GM19238 (cell line): ENCODE results near the gene MTREX.

Experiments used
- DNase-seq: peaks from one replicate; pipeline ENCODE4 v3.0.0; 2011; ENCODE audit warnings: low spot score; ENCODE audit not compliant: insufficient read length

The MTREX gene

GRCh38 chr5:55427157-55427556 is 119.4 kb downstream of the MTREX start:
- DNase-seq, result no peak

GRCh38 chr5:55429221-55429612 is 121.4 kb downstream of the MTREX start:
- DNase-seq, result no peak

DNA sequence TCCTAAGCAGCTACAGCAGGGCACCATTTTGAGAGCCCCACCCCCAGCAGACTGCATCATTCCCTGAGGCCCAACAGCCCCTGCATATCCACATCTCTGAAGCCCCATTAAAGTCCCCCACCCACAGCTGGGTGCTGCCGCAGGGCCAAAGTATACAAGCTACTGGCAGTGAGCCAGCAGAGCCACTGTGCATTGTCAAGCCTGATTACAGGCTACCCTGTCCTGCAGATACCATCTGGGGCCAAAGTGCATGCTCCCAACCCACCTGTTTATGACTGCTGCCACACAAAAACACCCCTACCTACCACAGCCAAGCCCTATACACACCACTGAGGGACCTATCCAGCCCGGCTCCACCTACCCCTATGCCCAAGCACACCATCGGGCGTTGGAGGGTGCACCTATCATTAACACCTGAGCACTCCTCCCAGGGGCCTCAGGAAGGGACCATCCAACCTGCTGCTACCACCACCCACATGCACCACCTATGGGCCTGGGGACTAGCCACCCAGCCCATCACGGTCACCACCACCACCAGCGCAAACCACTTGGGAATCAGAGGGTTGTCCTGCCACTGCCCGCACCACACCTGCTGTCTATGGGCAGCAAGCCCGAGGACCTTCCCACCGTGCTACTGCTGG is 121.9 kb downstream of the MTREX start:
- DNase-seq, result no peak

- DNase-seq, result no peak
Observed at GRCh38 chr5:55432549-55432948, 124.8 kb downstream of the MTREX start.

- DNase-seq, result no peak
Observed at GRCh38 chr5:55437452-55437851, 129.7 kb downstream of the MTREX start.

GRCh38 chr5:55437859-55438206 is 130.0 kb downstream of the MTREX start:
- no peak for DNase-seq

- DNase-seq, result no peak
Observed at GRCh38 chr5:55438998-55439397, 131.2 kb downstream of the MTREX start.

GRCh38 chr5:55440188-55440646 is 132.4 kb downstream of the MTREX start:
- DNase-seq, result no peak

DNA sequence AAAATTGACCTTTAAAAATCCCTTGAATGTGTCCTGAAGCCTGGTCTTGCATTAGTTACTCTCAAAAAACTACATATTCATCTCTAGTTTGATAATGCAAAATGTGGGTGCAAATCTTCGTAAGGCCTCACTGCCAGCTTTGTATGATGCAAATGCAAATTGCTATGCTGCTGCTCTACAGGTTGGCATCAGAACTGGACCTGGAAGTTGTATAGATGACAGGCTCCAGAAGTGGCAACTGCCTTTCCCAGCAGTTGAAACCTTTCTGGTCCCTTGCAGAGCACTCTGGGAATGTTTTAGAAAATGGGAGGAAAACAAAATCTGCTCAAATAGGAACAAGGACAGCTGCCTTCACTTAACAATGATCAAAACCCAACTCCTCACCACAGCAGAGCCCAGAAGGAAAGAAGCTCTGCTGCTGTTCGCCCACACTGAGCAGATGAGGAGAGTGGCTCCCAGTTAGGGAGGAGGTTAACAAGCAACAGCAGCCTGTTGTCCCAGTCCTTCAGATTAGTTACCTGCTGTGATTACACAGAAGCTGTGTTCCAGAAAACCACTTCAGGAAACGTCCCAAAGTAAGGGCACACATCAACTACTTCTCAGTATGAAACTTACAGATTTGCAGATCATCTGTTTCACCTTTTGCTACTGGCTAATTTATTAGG is 133.4 kb downstream of the MTREX start:
- no peak for DNase-seq

- DNase-seq, result no peak
Observed at GRCh38 chr5:55441954-55442353, 134.2 kb downstream of the MTREX start.

- no peak for DNase-seq
Observed at GRCh38 chr5:55445791-55446190, 138.0 kb downstream of the MTREX start.

DNA sequence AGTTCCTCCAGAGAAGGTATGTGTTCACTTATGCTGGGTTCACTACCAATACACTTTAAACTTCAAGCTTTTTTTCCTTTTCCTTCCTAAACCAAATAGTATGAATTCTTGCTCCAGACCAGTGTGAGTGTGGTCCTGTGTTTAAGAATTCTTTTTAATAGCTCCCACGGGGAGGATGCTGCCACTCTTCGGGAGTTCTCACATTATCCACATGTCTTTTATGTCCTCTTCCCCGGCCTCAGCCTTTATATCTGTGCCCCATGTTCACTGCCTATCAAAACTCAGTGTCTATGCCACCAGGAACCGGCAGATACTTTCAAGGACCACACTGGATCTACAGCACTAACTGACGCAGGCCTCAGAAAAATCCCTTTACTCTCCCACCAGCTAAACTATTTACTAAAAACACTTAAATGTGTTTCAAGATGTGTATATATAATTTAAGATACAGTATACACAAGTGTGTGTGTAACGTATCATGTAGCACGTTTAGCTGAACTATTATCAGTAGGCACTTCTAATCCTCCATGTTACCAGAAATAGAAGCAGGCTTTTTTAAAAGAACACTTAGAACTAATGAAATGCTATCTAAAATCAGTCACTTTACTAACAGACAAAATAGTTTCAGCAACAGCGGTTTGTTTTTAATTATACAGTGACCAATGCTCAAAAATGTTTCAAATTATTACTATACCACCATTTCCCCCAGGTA is 139.0 kb downstream of the MTREX start:
- DNase-seq, result no peak

DNA sequence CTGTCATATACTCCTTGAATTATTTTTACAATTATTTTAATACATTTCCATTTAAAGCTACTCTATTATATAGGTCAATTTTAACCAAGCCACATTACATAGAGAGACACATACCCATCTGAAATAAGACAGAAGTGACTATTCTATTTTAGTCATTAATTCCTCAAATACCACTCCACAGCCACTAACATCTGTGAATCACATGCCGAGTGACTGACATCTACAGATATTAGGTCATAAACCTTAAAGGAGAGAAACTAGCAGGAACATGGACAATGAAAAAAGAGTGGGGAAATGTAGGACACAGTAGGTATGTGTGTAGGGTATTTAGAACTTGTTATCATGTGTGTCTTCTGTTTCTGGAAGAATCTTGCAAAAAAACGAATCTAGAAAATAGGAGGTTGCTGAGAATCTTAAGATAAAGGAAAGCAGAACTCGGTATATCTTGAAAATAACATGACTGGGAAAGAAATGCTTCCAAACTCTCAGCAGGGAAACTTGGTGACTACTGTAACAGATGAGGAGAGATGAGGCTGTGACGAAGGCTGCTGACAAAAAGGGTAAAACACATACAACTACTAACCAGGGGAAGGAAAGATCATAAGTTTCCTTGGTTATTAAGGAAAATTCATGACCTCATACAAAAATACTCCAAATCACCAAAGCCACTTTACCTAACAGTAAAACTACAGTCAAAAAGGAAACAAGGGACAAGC is 142.4 kb downstream of the MTREX start:
- no peak for DNase-seq

- DNase-seq, result no peak
Observed at GRCh38 chr5:55451976-55452375, 144.2 kb downstream of the MTREX start.

DNA sequence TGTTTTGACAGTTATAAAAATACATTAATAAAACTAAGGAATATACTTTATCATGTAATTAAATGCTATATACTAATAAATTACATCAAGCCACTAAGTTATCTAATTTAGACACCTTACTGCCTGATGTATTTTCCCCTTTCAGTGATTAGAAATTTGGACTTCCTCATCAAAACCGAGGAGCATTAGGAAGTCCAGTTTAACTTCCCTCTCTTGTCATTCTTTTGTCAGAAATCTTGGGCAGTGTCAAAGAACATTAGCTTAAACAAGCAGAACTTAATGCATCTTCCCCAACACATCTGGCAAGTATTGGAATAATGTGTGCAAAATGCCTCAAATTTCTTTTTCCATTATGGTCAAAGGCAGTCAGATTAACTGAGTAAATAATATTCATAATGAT is 145.4 kb downstream of the MTREX start:
- no peak for DNase-seq

DNA sequence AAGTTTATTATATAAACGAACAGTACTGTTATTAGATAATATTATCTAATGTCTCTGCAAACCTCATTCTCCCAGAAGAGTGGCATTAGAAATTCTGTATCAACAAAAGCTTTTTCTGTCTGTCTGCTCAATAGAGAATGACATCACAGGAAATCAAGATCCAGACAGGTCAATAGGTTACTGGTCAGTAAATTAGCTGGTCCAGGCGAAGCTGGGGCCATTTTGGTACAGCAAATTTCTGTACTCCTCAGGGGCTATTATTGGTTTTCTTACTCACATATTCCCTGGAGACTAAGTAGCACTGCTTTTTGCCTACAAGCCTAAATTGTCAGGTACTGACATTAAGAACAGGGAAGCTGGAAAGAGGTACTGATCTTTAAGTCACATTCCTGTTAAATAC is 146.5 kb downstream of the MTREX start:
- no peak for DNase-seq

DNA sequence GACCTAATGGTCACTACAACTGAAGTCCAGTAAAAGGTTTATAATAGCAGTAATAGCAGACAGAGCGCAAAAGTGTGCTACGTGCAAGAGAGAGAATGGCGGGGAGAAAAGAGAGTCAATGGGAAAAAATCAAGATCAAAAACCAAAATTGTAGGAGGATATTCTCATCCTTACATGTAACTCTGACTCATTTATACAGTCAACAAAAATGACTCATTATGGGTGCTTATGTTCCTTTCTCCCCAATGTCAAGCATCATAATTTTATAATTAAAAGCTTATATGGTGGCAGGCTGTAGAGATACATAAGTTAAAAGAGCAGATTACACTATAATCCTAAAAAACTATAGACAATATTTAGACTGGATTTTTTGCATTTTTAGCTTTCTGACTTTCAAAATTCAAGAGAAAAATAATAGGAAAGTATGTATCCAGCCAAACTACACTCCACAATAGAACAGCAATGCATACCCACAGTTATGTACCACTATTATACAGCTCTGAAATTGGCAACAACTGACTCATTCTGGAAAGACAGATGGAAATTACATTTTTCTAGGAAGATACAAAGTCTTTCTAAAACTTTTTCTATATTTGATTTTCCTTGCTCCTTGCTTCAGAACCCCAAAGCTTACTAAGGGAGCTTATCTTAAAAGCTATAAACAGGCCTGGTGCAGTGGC is 148.6 kb downstream of the MTREX start:
- no peak for DNase-seq

- no peak for DNase-seq
Observed at GRCh38 chr5:55459572-55459971, 151.8 kb downstream of the MTREX start.

- no peak for DNase-seq
Observed at GRCh38 chr5:55463613-55464012, 155.8 kb downstream of the MTREX start.

- no peak for DNase-seq
Observed at GRCh38 chr5:55467862-55468551, 160.2 kb downstream of the MTREX start.

GRCh38 chr5:55469839-55470238 is 162.1 kb downstream of the MTREX start:
- DNase-seq, result no peak
